Gastroesophageal sphincter (tissue), 3 donors: ENCODE measurements around the gene MTUS2.

Source experiments
- POLR2A ChIP-seq, 2 donors: fragments of 450-650 bp; IDR thresholded peaks; one replicate each; pipeline ENCODE4 v1.6.1; 2017; ENCODE audit warnings: antibody characterized with exemption in 2 of 2, mild to moderate bottlenecking in 2 of 2, moderate library complexity in 1 of 2
- TF ChIP-seq, protein P1 (sequence below), 4 experiments: fragments of 200-600 bp in 2 of 4; fragments of 450-650 bp in 2 of 4; sonication (generic) in 1 of 4; IDR thresholded peaks; one replicate each; pipeline ENCODE4 v1.5.1; 2017 to 2019; ENCODE audit warnings: antibody characterized with exemption in 4 of 4, mild to moderate bottlenecking in 2 of 4, moderate library complexity in 2 of 4

DNA sequence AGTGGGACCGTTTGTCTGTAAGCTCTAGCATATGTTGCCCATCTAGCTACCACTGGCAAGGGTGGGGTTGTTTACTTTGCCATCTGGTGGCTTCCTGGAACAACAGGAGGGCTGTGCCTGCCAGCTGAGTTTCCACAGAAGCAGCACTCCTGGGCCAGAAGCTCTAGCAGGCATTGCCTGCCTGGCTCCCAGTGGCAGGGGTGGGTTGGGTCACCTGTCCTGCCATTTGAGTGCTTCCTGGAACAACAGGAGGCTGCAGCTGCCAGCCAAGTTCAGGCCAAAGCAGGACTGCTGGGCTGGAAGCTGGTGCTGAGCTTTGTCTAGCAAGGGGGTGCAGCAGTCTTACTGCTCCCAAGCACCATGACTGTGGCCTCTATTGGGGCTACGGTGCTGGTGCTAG, 239.7 kb downstream of the MTUS2 start:
- TF ChIP-seq, protein P1, sequence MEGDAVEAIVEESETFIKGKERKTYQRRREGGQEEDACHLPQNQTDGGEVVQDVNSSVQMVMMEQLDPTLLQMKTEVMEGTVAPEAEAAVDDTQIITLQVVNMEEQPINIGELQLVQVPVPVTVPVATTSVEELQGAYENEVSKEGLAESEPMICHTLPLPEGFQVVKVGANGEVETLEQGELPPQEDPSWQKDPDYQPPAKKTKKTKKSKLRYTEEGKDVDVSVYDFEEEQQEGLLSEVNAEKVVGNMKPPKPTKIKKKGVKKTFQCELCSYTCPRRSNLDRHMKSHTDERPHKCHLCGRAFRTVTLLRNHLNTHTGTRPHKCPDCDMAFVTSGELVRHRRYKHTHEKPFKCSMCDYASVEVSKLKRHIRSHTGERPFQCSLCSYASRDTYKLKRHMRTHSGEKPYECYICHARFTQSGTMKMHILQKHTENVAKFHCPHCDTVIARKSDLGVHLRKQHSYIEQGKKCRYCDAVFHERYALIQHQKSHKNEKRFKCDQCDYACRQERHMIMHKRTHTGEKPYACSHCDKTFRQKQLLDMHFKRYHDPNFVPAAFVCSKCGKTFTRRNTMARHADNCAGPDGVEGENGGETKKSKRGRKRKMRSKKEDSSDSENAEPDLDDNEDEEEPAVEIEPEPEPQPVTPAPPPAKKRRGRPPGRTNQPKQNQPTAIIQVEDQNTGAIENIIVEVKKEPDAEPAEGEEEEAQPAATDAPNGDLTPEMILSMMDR (IDR thresholded peaks at IDR 0.05), result no peak
- no peak for TF ChIP-seq POLR2A (IDR thresholded peaks at IDR 0.05)
